GM10266 (cell line): ENCODE data around the gene DPF3.

Source experiments
- DNase-seq: peaks from one replicate; pipeline ENCODE4 v3.0.0; 2012; ENCODE audit errors: extremely low spot score
- TF ChIP-seq, protein P1 (sequence below): IDR thresholded peaks from 2 replicates; pipeline ENCODE4 v1.5.1; 2012; ENCODE audit warnings: mild to moderate bottlenecking, low read depth; ENCODE audit not compliant: control insufficient read depth, insufficient read depth; ENCODE audit errors: missing control alignments

DPF3 gene

GRCh38 chr14:72615451-72616121 is 278.3 kb downstream of the DPF3 start:
- DNase-seq = no peak
- TF ChIP-seq, protein P1, sequence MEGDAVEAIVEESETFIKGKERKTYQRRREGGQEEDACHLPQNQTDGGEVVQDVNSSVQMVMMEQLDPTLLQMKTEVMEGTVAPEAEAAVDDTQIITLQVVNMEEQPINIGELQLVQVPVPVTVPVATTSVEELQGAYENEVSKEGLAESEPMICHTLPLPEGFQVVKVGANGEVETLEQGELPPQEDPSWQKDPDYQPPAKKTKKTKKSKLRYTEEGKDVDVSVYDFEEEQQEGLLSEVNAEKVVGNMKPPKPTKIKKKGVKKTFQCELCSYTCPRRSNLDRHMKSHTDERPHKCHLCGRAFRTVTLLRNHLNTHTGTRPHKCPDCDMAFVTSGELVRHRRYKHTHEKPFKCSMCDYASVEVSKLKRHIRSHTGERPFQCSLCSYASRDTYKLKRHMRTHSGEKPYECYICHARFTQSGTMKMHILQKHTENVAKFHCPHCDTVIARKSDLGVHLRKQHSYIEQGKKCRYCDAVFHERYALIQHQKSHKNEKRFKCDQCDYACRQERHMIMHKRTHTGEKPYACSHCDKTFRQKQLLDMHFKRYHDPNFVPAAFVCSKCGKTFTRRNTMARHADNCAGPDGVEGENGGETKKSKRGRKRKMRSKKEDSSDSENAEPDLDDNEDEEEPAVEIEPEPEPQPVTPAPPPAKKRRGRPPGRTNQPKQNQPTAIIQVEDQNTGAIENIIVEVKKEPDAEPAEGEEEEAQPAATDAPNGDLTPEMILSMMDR = no peak

GRCh38 chr14:72614891-72615415 is 278.9 kb downstream of the DPF3 start:
- no peak for DNase-seq
- TF ChIP-seq, protein P1 = no peak

- no peak for DNase-seq
- TF ChIP-seq, protein P1 = no peak
These were observed 279.5 kb downstream of the DPF3 start for GRCh38 chr14:72614365-72614764.

DNA sequence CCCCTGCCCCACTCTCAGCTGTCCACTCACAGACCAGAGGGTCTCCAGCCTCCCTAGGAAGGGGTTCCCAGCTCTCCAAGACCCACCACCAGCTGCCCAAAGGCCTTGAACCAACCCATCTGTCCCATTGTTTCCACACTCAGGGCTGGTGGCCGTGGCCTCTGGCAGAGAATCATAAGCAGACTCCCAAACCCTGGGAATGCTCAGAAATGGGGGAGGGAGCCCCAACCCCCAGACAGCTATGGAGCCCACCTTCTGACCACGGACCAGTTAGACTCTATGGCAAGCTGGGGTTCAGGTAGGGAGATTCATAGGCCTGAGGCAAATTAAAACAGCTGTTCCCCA is 280.0 kb downstream of the DPF3 start:
- DNase-seq = no peak
- TF ChIP-seq, protein P1 = no peak

GRCh38 chr14:72613231-72613974 is 280.5 kb downstream of the DPF3 start:
- DNase-seq = no peak
- TF ChIP-seq, protein P1 = no peak

DNA sequence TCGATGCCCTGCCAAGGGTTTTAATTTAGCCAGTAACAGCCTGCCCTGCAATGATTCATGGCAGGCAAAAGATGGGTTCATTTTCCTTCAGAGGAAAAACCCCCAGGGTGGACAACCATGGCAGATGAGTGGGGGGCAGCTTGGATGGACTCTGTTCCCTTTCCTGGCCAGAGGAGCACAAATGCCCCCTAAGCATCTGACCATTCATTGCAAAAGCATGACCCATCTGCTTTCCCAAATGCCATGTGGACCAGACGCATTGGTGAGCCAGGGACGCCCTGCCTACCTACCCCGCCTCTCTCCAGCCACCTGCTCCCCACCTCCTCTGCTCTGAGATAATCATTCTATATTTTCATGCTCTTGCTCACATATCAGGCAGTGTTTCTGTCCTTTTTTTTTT is 281.9 kb downstream of the DPF3 start:
- TF ChIP-seq, protein P1 = no peak
- DNase-seq = no peak

GRCh38 chr14:72611506-72611905 is 282.4 kb downstream of the DPF3 start:
- no peak for DNase-seq
- TF ChIP-seq, protein P1 = no peak
